Skeletal muscle tissue (tissue), 4 donors: ENCODE data around the gene SLC16A5. TPM values are rescaled to one million over a fixed set of nuclear protein-coding genes. Genes with fewer than 3 reads are reported as not detected.

Source experiments
- H3K27ac ChIP-seq: one replicate; pipeline ENCODE4 v1.7.0; 2013; ENCODE audit warnings: mild to moderate bottlenecking, low read depth, low read length, inconsistent platforms
- H3K27me3 ChIP-seq, 3 donors: one replicate each; pipeline ENCODE4 v1.7.0; 2013; ENCODE audit warnings: low read length in 3 of 3; ENCODE audit not compliant: control insufficient read depth in 3 of 3, insufficient read depth in 3 of 3
- H3K36me3 ChIP-seq, 3 donors: one replicate each; pipeline ENCODE4 v1.7.0; 2013; ENCODE audit warnings: low read length in 3 of 3; ENCODE audit not compliant: control insufficient read depth in 3 of 3, insufficient read depth in 3 of 3
- H3K4me1 ChIP-seq, 3 donors: one replicate each; pipeline ENCODE4 v1.7.0; 2013; ENCODE audit warnings: low read length in 3 of 3, mild to moderate bottlenecking in 3 of 3; ENCODE audit not compliant: control insufficient read depth in 3 of 3, insufficient read depth in 3 of 3
- H3K4me3 ChIP-seq, 3 donors: one replicate each; pipeline ENCODE4 v1.7.0; 2013; ENCODE audit warnings: low read length in 3 of 3
- H3K9ac ChIP-seq, 3 donors: one replicate each; pipeline ENCODE4 v1.7.0; 2013; ENCODE audit warnings: low read length in 3 of 3, mild to moderate bottlenecking in 3 of 3, moderate library complexity in 2 of 3, low read depth in 1 of 3
- H3K9me3 ChIP-seq, 3 donors: one replicate each; pipeline ENCODE4 v1.7.0; 2013; ENCODE audit warnings: low read length in 3 of 3; ENCODE audit not compliant: control insufficient read depth in 3 of 3
- total RNA-seq: library from RNA; depleted of rRNA; stranded (reverse); fragments of >200 nt; gene quantifications from one replicate; pipeline ENCODE4 v1.2.3, GENCODE V29; 2014
- donor health status: Osteomylitis.

SLC16A5 gene
- total RNA-seq, 1 donor from 2014 or later, result 4.2 TPM

- peaks cover 0 to 14% (median 5%) of the 10 kb centered on the region in 3 donors for H3K36me3 ChIP-seq
- H3K27ac ChIP-seq, result no peak overlapping the region
- peaks cover 19 to 33% (median 20%) of the 10 kb centered on the region in 3 donors for H3K4me1 ChIP-seq
- H3K27me3 ChIP-seq, result no peaks in the 10 kb centered on the region
- H3K9me3 ChIP-seq, result no peaks in the 10 kb centered on the region
- no peak overlapping the region for H3K9ac ChIP-seq
- no peak overlapping the region for H3K4me3 ChIP-seq
Measured at GRCh38 chr17:75094871-75095399, 7.2 kb downstream of the SLC16A5 start.

- peak overlapping the region; percentile 36 for H3K27ac ChIP-seq
- H3K36me3 ChIP-seq, result peaks cover 6 to 22% (median 13%) of the 10 kb centered on the region in 3 donors
- no peak overlapping the region for H3K4me3 ChIP-seq
- H3K27me3 ChIP-seq, result no peaks in the 10 kb centered on the region
- H3K9ac ChIP-seq, result no peak overlapping the region
- H3K4me1 ChIP-seq, result peaks cover 13 to 25% (median 13%) of the 10 kb centered on the region in 3 donors
- no peaks in the 10 kb centered on the region for H3K9me3 ChIP-seq
Measured at GRCh38 chr17:75096082-75096625, 8.4 kb downstream of the SLC16A5 start.

- Histone ChIP-seq H3K9ac (no peak overlapping the region), H3K36me3 (peaks cover 6 to 22% (median 13%) of the 10 kb centered on the region in 3 donors), H3K27ac (no peak overlapping the region), H3K27me3 (no peaks in the 10 kb centered on the region), H3K9me3 (no peaks in the 10 kb centered on the region), H3K4me1 (peaks cover 1 to 8% (median 5%) of the 10 kb centered on the region in 3 donors), H3K4me3 (no peak overlapping the region)
Measured at GRCh38 chr17:75097865-75098264, 10.1 kb downstream of the SLC16A5 start.

- H3K36me3 ChIP-seq, result peaks cover 6 to 23% (median 13%) of the 10 kb centered on the region in 3 donors
- no peaks in the 10 kb centered on the region for H3K27me3 ChIP-seq
- no peak overlapping the region for H3K9ac ChIP-seq
Measured at GRCh38 chr17:75098861-75099260, 11.1 kb downstream of the SLC16A5 start.

DNA sequence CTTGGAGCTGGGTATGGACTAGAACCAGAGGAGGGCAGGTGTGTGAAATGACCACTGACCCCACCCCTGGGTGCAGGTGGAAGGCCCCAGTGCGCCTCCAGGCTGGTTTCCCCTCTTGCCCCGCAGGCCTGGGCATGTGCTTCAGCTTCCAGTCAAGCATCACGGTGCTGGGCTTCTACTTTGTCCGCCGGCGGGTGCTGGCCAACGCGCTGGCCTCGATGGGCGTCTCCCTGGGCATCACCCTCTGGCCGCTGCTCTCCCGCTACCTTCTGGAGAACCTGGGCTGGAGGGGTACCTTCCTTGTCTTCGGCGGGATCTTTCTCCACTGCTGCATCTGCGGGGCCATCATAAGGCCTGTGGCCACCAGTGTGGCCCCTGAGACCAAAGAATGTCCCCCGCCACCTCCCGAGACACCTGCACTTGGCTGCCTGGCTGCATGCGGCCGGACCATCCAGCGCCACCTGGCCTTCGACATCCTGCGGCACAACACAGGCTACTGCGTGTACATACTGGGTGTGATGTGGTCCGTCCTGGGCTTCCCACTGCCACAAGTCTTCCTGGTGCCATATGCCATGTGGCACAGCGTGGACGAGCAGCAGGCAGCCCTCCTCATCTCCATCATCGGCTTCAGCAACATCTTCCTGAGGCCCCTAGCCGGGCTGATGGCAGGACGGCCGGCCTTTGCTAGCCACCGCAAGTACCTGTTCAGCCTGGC lies 12.3 kb downstream of the SLC16A5 start:
- no peak overlapping the region for H3K4me3 ChIP-seq
- H3K36me3 ChIP-seq, result peaks cover 7 to 24% (median 13%) of the 10 kb centered on the region in 3 donors
- H3K9ac ChIP-seq, result no peak overlapping the region
- no peak overlapping the region for H3K27ac ChIP-seq
- no peaks in the 10 kb centered on the region for H3K9me3 ChIP-seq
- no peaks in the 10 kb centered on the region for H3K27me3 ChIP-seq
- H3K4me1 ChIP-seq, result peaks cover 0 to 6% (median 5%) of the 10 kb centered on the region in 3 donors

More at GRCh38 chr17:75098861-75099260, 11.1 kb downstream of the SLC16A5 start:
- no peak overlapping the region for H3K27ac ChIP-seq
- H3K4me1 ChIP-seq, result peaks cover 0 to 6% (median 5%) of the 10 kb centered on the region in 3 donors
- no peaks in the 10 kb centered on the region for H3K9me3 ChIP-seq
- no peak overlapping the region for H3K4me3 ChIP-seq

- H3K4me1 ChIP-seq, result no peaks in the 10 kb centered on the region
- H3K27me3 ChIP-seq, result no peaks in the 10 kb centered on the region
- no peak overlapping the region for H3K9ac ChIP-seq
Measured at GRCh38 chr17:75102385-75102821, 14.6 kb downstream of the SLC16A5 start.

DNA sequence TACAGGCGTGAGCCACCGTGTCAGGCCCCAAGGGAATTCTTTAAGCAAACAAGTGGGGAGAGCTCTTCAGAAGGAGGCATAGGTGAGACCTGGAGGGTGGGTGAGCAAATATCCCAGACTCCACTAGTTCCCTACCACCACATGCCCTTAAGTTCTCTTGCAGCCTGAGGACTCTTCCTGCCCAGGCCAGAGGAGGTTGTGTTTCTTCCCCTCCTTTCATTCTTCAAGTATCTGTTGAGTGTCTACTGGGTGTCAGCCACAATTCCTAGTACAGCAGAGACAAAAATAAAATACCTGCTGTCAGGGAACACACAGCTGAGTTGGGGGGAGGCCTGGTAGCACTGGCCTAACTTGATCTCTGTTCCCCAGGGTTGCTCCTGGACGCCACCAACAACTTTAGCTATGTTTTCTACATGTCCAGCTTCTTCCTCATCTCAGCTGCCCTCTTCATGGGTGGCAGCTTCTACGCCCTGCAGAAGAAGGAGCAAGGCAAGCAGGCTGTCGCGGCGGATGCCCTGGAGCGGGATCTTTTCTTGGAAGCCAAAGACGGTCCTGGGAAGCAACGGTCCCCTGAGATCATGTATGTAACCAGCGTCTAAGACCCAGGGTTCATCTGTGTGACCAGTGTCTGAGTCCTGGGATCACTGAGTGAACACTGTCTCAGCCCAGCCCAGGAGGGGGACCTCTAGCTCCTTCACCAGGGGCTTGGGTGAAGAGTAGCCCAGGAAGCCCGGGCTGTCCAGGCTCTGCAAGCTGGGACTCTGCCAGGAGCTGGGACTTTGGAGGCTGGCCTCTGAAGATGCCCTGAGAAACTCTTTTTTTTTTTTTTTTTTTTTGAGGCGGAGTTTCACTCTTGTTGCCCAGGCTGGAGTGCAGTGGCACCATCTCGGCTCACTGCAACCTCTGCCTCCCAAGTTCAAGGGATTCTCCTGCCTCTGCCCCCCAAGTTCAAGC lies 16.1 kb downstream of the SLC16A5 start:
- Histone ChIP-seq H3K4me1 (peaks cover 0 to under 1% (median under 1%) of the 10 kb centered on the region in 3 donors), H3K9ac (peak overlapping the region in 1 of 3 donors; percentile 61), H3K36me3 (peaks cover 9 to 17% (median 10%) of the 10 kb centered on the region in 3 donors), H3K27me3 (no peaks in the 10 kb centered on the region), H3K4me3 (no peak overlapping the region), H3K27ac (no peak overlapping the region), H3K9me3 (no peaks in the 10 kb centered on the region)

More at GRCh38 chr17:75102385-75102821, 14.6 kb downstream of the SLC16A5 start:
- Histone ChIP-seq H3K27ac (no peak overlapping the region), H3K9me3 (no peaks in the 10 kb centered on the region), H3K4me3 (no peak overlapping the region), H3K36me3 (peaks cover 9 to 24% (median 13%) of the 10 kb centered on the region in 3 donors)

GRCh38 chr17:75105126-75106080 lies 17.6 kb downstream of the SLC16A5 start:
- no peak overlapping the region for H3K27ac ChIP-seq
- H3K36me3 ChIP-seq, result peaks cover 3 to 8% (median 6%) of the 10 kb centered on the region in 3 donors
- no peaks in the 10 kb centered on the region for H3K27me3 ChIP-seq
- no peaks in the 10 kb centered on the region for H3K9me3 ChIP-seq
- H3K4me3 ChIP-seq, result no peak overlapping the region
- H3K9ac ChIP-seq, result peak overlapping the region in 1 of 3 donors; percentile 16
- peaks cover 8 to 13% (median 8%) of the 10 kb centered on the region in 3 donors for H3K4me1 ChIP-seq
